ENCODE results near the gene GLIPR1.

- TF ChIP-seq CTCF (IDR thresholded peaks at IDR 0.05): no peak
- no peak for TF ChIP-seq POLR2A (IDR thresholded peaks at IDR 0.05)
These were observed 10.6 kb downstream of the GLIPR1 start for GRCh38 chr12:75491169-75491568.
